Lower leg skin (tissue), 4 donors: ENCODE data around the gene IQUB. TPM values are rescaled to one million over a fixed set of nuclear protein-coding genes. Genes with fewer than 3 reads are reported as not detected.

Experiments used
- DNase-seq, 2 donors: peaks; one replicate each; pipeline ENCODE4 v3.0.0-alpha.2; 2019; ENCODE audit warnings: low spot score in 2 of 2
- H3K4me3 ChIP-seq: fragments of 200-600 bp; sonication (generic); 2 replicates; pipeline ENCODE4 v1.5.1; 2017; ENCODE audit warnings: mild to moderate bottlenecking, low read depth; ENCODE audit not compliant: poor library complexity, severe bottlenecking
- POLR2A ChIP-seq, 2 donors: fragments of 450-650 bp; IDR thresholded peaks; one replicate each; pipeline ENCODE4 v1.6.1; 2016 to 2017; ENCODE audit warnings: antibody characterized with exemption in 2 of 2, mild to moderate bottlenecking in 1 of 2, moderate library complexity in 1 of 2
- WGBS, 2 donors: methylation state at CpG; one replicate each; pipeline ENCODE4 v1.1.5; 2018; 5-methylcytosine and 5-hydroxymethylcytosine counted together
- intact Hi-C: fragments of 100-400 bp; cut with DNase I; formaldehyde crosslinking; loops from one replicate; pipeline ENCODE4 v1.15.0; 2023; ENCODE audit warnings: low total_unique reads
- total RNA-seq, 4 donors: library from RNA; depleted of rRNA; stranded (reverse); fragments of >200 nt; gene quantifications; one replicate each; pipeline ENCODE4 v1.1.0, GENCODE V29; 2016
- TF ChIP-seq, protein P1 (sequence below), 3 donors: fragments of 450-650 bp; IDR thresholded peaks; one replicate each; pipeline ENCODE4 v1.5.1; 2016; ENCODE audit warnings: antibody characterized with exemption in 3 of 3, mild to moderate bottlenecking in 3 of 3, moderate library complexity in 2 of 3

Gene IQUB
- total RNA-seq, 4 donors from 2014 or later, result 0.22 to 0.55 TPM; not detected in 2

- no peak for DNase-seq
- intact Hi-C loops, result loop anchor here (10.0 kb wide), 1 partner anchor 1386 kb away; no protein-coding TSS in a partner anchor
- TF ChIP-seq, protein P1, sequence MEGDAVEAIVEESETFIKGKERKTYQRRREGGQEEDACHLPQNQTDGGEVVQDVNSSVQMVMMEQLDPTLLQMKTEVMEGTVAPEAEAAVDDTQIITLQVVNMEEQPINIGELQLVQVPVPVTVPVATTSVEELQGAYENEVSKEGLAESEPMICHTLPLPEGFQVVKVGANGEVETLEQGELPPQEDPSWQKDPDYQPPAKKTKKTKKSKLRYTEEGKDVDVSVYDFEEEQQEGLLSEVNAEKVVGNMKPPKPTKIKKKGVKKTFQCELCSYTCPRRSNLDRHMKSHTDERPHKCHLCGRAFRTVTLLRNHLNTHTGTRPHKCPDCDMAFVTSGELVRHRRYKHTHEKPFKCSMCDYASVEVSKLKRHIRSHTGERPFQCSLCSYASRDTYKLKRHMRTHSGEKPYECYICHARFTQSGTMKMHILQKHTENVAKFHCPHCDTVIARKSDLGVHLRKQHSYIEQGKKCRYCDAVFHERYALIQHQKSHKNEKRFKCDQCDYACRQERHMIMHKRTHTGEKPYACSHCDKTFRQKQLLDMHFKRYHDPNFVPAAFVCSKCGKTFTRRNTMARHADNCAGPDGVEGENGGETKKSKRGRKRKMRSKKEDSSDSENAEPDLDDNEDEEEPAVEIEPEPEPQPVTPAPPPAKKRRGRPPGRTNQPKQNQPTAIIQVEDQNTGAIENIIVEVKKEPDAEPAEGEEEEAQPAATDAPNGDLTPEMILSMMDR (IDR thresholded peaks at IDR 0.05), result no peak
- TF ChIP-seq POLR2A (IDR thresholded peaks at IDR 0.05), result no peak
- 77 to 79% methylated on average over 5 of the region's 5 CpGs for WGBS, 2 donors
- H3K4me3 ChIP-seq, result no peak overlapping the region
Measured at GRCh38 chr7:123431075-123431614, 103.2 kb downstream of the IQUB start.

DNA sequence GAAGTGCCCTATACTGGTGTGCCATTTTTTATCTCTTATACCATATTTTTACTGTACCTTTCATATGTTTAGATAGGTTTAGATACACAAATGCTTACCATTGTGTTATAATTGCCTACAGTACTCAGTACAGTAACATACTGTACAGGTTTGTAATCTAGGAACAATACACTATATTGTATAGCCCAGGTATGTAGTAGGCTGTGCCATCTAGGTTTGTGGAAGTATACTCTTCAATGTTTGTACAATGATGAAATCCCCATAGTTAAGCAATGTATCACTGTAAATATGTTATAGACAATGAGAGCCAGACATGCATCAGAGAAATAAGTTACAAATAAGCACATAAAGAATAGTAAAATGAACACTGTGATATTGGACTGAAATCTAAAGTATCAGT, 109.1 kb downstream of the IQUB start:
- DNase-seq, result no peak
- TF ChIP-seq, protein P1 (IDR thresholded peaks at IDR 0.05), result no peak
- TF ChIP-seq POLR2A (IDR thresholded peaks at IDR 0.05), result no peak
- intact Hi-C loops, result no loop called here
- no peak overlapping the region for H3K4me3 ChIP-seq

GRCh38 chr7:123424463-123424862, 109.9 kb downstream of the IQUB start:
- DNase-seq, result no peak
- TF ChIP-seq, protein P1 (IDR thresholded peaks at IDR 0.05), result no peak
- TF ChIP-seq POLR2A (IDR thresholded peaks at IDR 0.05), result no peak
- intact Hi-C loops, result no loop called here
- no peak overlapping the region for H3K4me3 ChIP-seq

GRCh38 chr7:123423622-123424021, 110.8 kb downstream of the IQUB start:
- intact Hi-C loops, result no loop called here

DNA sequence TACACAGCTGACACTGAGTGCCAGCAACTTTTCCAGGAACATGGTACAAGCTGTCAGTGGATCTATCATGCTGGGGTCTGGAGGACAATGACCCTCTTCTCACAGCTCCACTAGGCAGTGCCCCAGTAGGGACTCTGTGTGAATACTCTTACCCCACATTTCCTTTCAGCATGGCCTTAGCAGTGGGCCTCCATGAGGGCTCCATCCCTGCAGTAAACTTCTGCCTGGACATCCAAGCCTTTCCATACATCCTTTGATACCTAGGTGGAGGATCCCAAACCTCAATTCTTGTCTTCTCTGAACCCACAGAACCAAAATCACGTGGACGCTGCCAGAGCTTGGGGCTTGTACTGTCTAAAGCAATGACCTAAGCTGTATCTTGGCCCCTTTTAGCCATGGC, 116.8 kb downstream of the IQUB start:
- no peak for DNase-seq
- intact Hi-C loops, result no loop called here

More at GRCh38 chr7:123423622-123424021, 110.8 kb downstream of the IQUB start:
- TF ChIP-seq POLR2A (IDR thresholded peaks at IDR 0.05), result no peak
- TF ChIP-seq, protein P1 (IDR thresholded peaks at IDR 0.05), result no peak
- WGBS, 2 donors, result 86 to 95% methylated on average over 2 of the region's 2 CpGs
- H3K4me3 ChIP-seq, result no peak overlapping the region
- no peak for DNase-seq

More for the DNA sequence above, 116.8 kb downstream of the IQUB start:
- WGBS, 2 donors, result 83 to 96% methylated on average over 2 of the region's 2 CpGs
- H3K4me3 ChIP-seq, result no peak overlapping the region
- TF ChIP-seq POLR2A (IDR thresholded peaks at IDR 0.05), result no peak
- TF ChIP-seq, protein P1 (IDR thresholded peaks at IDR 0.05), result no peak
